Measurements from ENCODE around the gene AOPEP. TPM values are rescaled to one million over a fixed set of nuclear protein-coding genes. Genes with fewer than 3 reads are reported as not detected.

The AOPEP gene
- total and polyA plus RNA-seq, 12 donors = 110 to 250 (median 161) TPM

GRCh38 chr9:94743035-94743954, 16.8 kb downstream of the AOPEP start:
- intact Hi-C loops (cut with DNase I) = no loop called here
- Histone ChIP-seq H3K27ac (no peak overlapping the region), H3K9me3 (peaks cover 0 to 4% (median 0%) of the 10 kb centered on the region in 11 donors), H3K36me3 (peaks cover 0 to under 1% (median 0%) of the 10 kb centered on the region in 9 donors), H3K4me3 (no peak overlapping the region), H3K4me1 (peaks cover 0 to 17% (median 0%) of the 10 kb centered on the region in 9 donors), H3K27me3 (no peaks in the 10 kb centered on the region)
- no peak for TF ChIP-seq CTCF (IDR thresholded peaks at IDR 0.05)
- no peak for DNase-seq
- 72 to 82% methylated on average over 6 of the region's 6 CpGs for WGBS, 2 donors
- ATAC-seq = no peak

DNA sequence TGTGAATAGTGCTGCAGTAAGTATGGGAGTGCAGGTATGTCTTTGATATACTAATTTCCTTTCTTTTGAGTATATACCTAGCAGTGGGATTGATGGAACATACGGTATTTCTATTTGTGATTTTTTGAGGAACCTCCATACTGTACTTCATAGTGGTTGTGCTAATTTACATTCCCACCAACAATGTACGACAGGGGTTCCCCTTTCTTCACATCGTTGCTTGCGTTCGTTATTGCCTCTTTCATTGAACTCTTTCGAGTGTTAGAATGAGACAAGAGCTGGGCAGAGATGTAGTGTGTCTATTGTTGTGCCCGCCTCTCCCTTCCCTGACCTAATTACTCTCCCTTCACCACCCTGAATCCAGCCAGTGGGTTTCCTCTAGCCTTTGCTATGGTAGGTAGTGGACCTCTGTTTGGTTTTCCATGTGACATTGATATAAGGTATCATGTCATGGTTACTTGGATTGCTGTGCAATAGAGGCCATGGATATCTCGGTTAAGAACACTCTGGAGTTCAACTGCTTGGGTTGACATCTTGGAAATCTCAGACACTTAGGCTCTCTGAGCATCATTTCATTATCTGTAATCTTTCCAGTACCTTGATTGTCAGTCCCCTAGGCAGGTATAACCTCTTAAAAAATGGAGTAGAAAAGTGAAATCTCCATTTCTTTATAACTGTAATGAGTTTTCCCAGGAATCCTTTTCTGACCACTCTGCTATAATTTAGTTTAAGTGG, 19.5 kb downstream of the AOPEP start:
- no peak overlapping the region for H3K4me3 ChIP-seq
- no peaks in the 10 kb centered on the region for H3K27me3 ChIP-seq
- ATAC-seq (no peak), DNase-seq (no peak)
- peaks cover 0 to 24% (median 3%) of the 10 kb centered on the region in 9 donors for H3K36me3 ChIP-seq
- intact Hi-C loops (cut with DNase I) = no loop called here
- 89 to 90% methylated on average over 8 of the region's 8 CpGs for WGBS, 2 donors
- peaks cover 0 to 22% (median 12%) of the 10 kb centered on the region in 11 donors for H3K9me3 ChIP-seq
- peaks cover 0 to 7% (median 0%) of the 10 kb centered on the region in 9 donors for H3K4me1 ChIP-seq
- TF ChIP-seq CTCF (IDR thresholded peaks at IDR 0.05) = no peak
- no peak overlapping the region for H3K27ac ChIP-seq

DNA sequence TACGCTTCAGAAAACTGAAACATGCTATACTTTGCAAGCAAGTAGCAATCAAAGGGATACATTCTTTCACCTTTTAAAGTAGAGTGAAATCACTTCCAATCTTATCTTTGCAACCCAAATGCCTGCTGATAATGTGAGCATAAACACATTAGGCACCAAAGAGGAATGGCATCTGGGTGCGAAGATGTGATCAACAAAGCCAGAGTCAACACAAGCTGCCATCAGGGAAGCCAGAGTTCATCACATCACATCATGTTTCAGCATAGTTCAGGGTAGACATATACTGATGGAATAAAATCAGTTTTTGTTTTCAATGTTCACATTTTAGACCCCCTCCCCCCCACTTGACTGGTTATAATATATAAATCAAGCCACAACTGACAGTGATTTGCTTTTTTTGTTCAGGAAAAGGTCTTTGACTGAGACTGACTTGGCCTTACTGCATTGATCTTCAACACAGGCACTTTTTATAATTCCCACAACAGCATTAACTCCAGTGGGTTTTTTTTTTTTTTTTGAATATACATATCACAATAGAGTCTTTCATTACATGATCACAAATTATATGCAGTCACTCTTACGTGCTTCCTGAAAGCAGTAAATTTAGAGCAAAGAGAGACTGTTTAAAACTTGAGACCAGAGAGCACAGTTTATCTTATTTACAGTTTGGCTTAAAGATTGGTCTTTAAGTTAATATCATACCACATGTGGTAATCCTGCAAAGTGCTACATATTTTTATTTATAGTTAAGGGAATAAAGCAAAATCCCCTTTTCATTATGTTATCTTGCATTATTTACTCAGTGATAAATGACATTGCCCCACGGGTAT, 20.3 kb downstream of the AOPEP start:
- DNase-seq (no peak), ATAC-seq (no peak)
- Histone ChIP-seq H3K9me3 (peaks cover 0 to 22% (median 12%) of the 10 kb centered on the region in 11 donors), H3K4me1 (peaks cover 0 to 7% (median 0%) of the 10 kb centered on the region in 9 donors), H3K36me3 (peaks cover 0 to 24% (median 3%) of the 10 kb centered on the region in 9 donors), H3K27me3 (no peaks in the 10 kb centered on the region), H3K27ac (no peak overlapping the region), H3K4me3 (no peak overlapping the region)
- no peak for TF ChIP-seq CTCF (IDR thresholded peaks at IDR 0.05)
- WGBS, 2 donors = 85 to 90% methylated on average over 4 of the region's 4 CpGs
- intact Hi-C loops (cut with DNase I) = no loop called here
